ENCODE data around the gene GBX1. TPM values are rescaled to one million over a fixed set of nuclear protein-coding genes. Genes with fewer than 3 reads are reported as not detected.

Gene GBX1
- total and polyA plus RNA-seq, 2 donors (not counting 3 experiments of a cell fraction or from before 2014, with no cell fraction given) = not detected

DNA sequence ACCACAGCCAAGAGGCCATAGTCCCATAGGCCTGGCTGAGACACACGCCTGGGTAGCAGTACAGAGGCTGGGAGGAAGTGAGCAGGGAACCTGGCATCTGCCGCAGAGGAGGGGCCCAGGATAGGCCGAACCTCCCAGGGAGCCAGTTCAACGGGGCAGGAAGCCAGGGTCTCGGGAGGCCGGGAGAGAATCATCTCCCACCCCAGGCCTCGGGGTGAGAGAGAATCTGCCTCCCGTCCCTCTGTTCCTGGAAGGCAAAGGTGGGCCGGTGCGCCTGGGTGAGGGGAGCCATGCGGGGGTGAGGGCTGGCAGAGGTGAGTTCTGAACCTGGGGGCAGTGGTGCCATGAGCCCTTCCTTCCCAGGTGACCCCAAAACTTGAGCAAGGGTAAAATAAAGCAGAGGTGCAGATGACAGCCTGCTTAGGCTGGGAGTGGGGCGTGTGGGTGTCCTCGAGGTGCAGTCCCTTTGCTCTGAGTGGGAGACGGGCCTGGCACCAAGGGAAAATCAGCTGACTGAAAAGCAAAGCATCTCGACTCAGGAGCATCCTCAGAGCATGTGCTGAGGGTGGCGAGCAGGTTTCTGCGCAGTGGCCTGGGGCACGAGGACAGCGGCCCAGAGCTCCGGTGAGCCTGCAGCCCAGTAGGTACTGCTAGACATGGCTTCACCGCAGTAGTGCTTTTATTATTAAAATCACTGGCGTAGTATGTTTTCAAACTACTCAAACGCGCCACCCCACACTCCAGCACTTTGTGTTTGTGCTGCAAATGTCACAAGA, 65.7 kb downstream of the GBX1 start:
- DNase-seq (ENCODE audit: low read depth, low spot score) (no peak), FAIRE-seq (no peak)
- no peak overlapping the region for H3K4me2 ChIP-seq (ENCODE audit: insufficient read depth, low read length)
- no peaks in the 10 kb centered on the region for H3K9me1 ChIP-seq (replicated peaks; ENCODE audit: control insufficient read depth, extremely low read depth, insufficient read depth, low read length)
- no peak overlapping the region for H3K9ac ChIP-seq (replicated peaks; ENCODE audit: extremely low read depth, insufficient read depth, low read length)
- ChIA-PET POLR2A (no interaction called here), CTCF (interaction anchor here (1.1 kb wide), 1 partner anchor 9 kb away, joined by 3 read pairs; no protein-coding TSS in a partner anchor)
- dilution Hi-C loops (cut with MboI; ENCODE audit: extremely low pct_ligation_motif_present, low sequenced_read_pairs) (no loop called here), intact Hi-C loops (cut with micrococcal nuclease) (no loop called here)
- no peaks in the 10 kb centered on the region for H3K27me3 ChIP-seq (ENCODE audit: control insufficient read depth in 2 of 2, insufficient read depth in 2 of 2, low read length in 2 of 2)
- H4K20me1 ChIP-seq (replicated peaks; ENCODE audit: control insufficient read depth, extremely low read depth, insufficient read depth, low read length) = no peaks in the 10 kb centered on the region
- no TSS peak for BruUV-seq (replicated peaks)
- H3K4me1 ChIP-seq (ENCODE audit: control insufficient read depth, extremely low read depth, insufficient read depth, low read length) = peaks cover 17% of the 10 kb centered on the region
- H3K36me3 ChIP-seq (ENCODE audit: control insufficient read depth in 2 of 2, extremely low read depth in 1 of 2, insufficient read depth in 2 of 2, low read length in 2 of 2) = no peaks in the 10 kb centered on the region
- peaks cover 87% of the 10 kb centered on the region for H3K79me2 ChIP-seq (ENCODE audit: control insufficient read depth, insufficient read depth, low read length)
- H3K27ac ChIP-seq (ENCODE audit: insufficient read depth, low read depth, low read length) = no peak overlapping the region
- H3K4me3 ChIP-seq (replicated peaks in 1 of 3; ENCODE audit: insufficient read depth in 1 of 3, low read depth in 1 of 3, low read length in 3 of 3) = no peak overlapping the region
- H3K9me3 ChIP-seq (replicated peaks; ENCODE audit: control insufficient read depth, insufficient read depth, low read length) = no peaks in the 10 kb centered on the region
- TF ChIP-seq MYC (IDR thresholded peaks at IDR 0.05; ENCODE audit: low read depth, low read length) (no peak), JUN (IDR thresholded peaks at IDR 0.05; ENCODE audit: borderline replicate concordance, insufficient read depth, insufficient read length, low read depth) (no peak), GATA2 (IDR thresholded peaks at IDR 0.05; ENCODE audit: insufficient read depth, insufficient read length, low read depth, low read length) (no peak), EZH2 (IDR thresholded peaks at IDR 0.05; ENCODE audit: borderline replicate concordance, low read depth, low read length, severe bottlenecking) (no peak), FOS (IDR thresholded peaks at IDR 0.05; ENCODE audit: borderline replicate concordance, insufficient read depth, low read length) (no peak), POLR2AphosphoS5 (IDR thresholded peaks at IDR 0.05; ENCODE audit: insufficient read depth, low read depth, low read length) (no peak), POLR2A (IDR thresholded peaks at IDR 0.05; ENCODE audit: low read depth, low read length) (no peak)
- TF ChIP-seq, protein P1, sequence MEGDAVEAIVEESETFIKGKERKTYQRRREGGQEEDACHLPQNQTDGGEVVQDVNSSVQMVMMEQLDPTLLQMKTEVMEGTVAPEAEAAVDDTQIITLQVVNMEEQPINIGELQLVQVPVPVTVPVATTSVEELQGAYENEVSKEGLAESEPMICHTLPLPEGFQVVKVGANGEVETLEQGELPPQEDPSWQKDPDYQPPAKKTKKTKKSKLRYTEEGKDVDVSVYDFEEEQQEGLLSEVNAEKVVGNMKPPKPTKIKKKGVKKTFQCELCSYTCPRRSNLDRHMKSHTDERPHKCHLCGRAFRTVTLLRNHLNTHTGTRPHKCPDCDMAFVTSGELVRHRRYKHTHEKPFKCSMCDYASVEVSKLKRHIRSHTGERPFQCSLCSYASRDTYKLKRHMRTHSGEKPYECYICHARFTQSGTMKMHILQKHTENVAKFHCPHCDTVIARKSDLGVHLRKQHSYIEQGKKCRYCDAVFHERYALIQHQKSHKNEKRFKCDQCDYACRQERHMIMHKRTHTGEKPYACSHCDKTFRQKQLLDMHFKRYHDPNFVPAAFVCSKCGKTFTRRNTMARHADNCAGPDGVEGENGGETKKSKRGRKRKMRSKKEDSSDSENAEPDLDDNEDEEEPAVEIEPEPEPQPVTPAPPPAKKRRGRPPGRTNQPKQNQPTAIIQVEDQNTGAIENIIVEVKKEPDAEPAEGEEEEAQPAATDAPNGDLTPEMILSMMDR (IDR thresholded peaks at IDR 0.05; ENCODE audit: extremely low read depth in 1 of 2, insufficient read depth in 1 of 2, low read depth in 1 of 2, low read length in 2 of 2) = no peak
- TF ChIP-seq, protein P2, sequence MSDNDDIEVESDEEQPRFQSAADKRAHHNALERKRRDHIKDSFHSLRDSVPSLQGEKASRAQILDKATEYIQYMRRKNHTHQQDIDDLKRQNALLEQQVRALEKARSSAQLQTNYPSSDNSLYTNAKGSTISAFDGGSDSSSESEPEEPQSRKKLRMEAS (IDR thresholded peaks at IDR 0.05; ENCODE audit: insufficient read depth, insufficient read length) = no peak
- no peak overlapping the region for H2AFZ ChIP-seq (ENCODE audit: low read depth, low read length)

Measured in endothelial cell of umbilical vein (primary cell).